HG02870 (cell line): ENCODE results near the gene CTIF.

ENCODE experiments used
- ATAC-seq: cut with Tn5 transposase; IDR thresholded peaks from one replicate; pipeline ENCODE4 v1.9.1; 2021; ENCODE audit warnings: mild to moderate bottlenecking, moderate library complexity; ENCODE audit not compliant: unreplicated experiment

Gene CTIF

DNA sequence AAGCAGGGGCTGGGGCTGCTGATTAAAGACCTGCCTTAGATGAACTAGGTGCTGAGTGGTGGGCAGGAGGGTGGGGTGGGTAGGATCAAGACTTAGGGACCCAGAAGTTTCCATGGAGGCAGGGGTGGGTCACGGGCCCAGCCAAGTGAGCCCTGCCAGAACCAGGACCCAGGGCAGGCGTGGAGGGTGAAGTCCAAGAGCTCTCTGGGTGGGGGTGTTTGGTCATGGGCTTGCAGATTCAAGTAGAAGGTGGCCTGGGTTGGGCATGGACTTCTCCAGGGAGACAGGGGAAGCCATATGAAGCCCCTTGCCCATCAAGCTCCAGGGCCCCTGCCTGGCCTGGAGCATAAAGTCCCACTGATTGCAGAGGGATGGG, 243.1 kb downstream of the CTIF start:
- no peak for ATAC-seq

DNA sequence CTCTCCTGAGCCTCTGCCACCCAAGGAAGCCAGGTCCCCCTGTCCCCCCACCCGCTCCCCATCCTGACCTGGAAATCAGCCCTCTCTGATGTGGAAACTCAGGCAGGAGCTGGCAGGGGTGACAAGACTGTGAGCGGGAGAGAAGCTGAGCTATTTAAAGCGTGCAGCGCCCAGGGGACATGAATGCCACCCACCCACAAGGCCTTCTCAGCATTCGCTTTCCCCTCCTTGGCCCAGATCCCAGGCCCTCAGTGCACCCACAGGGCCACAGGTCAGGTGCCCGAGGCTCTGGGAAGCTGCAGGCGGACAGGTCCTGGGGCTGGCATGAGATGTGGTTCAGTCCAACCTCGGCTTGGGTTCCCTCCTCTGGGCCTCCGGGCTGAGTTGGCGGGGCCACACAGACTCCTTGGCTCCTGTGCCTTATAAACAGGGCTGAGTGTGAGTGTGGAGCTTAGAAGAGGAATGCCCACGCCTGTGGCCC, 243.6 kb downstream of the CTIF start:
- no peak for ATAC-seq

DNA sequence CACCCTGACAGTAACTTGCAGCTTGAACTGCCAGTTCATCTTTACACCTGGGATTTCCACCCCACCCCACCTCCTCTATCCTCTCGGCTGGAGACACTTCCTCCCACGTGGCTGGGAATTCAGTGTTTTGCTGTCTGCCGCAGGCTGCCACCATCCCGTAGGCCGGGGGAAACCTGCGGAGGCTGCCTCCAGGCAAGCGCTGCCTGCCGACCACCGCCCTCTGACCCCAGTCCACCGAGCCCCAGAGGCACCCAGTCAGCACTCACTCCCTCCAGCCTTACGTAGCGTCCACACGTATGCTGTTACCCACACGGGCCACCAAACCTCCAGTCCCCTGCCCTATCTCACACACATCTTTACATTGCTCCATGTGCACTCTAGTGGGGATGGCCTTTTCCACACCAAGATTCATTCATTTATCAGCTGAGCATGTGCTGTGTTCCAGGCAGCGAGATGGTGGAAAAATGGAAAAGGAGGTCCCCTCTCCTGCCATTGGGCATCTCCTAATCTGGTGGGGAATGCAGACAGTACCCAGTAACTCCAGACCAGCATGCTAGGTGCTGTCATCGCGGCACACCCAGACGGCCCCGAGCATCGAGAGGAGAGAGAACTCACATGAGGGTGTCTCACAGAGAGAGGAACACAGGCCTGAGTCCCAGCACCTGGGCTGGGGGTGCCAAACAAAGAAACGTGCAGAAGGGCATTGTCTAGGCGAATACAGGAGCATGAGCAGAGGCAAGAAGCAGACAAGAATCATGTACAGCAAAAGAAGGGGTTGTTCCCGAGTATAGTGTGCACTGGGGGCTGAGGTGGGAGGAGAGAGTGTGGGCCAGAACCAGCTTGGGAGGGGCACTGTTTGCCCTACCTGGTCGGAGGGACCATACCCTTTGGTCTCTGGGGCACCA, 245.0 kb downstream of the CTIF start:
- ATAC-seq: no peak

DNA sequence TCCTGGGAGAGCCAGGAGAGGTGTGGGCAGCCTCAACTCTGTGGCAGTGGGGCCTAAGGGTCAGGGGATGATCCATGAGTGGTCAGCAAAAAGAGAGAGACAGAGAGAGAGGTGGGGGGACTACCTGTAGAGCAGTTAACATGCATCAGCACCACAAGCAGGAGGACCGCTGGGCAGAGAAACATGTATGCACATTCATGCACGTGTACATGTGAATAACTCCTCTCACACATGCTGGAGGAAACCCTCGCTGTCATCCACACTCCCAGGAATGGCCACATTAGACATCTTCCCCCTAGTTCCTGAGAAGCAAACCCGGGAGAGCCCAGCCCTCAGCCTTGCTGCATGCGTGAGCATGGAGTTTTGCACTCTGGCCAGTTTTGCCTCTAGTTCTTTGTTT, 245.8 kb downstream of the CTIF start:
- peak; percentile 17 for ATAC-seq

DNA sequence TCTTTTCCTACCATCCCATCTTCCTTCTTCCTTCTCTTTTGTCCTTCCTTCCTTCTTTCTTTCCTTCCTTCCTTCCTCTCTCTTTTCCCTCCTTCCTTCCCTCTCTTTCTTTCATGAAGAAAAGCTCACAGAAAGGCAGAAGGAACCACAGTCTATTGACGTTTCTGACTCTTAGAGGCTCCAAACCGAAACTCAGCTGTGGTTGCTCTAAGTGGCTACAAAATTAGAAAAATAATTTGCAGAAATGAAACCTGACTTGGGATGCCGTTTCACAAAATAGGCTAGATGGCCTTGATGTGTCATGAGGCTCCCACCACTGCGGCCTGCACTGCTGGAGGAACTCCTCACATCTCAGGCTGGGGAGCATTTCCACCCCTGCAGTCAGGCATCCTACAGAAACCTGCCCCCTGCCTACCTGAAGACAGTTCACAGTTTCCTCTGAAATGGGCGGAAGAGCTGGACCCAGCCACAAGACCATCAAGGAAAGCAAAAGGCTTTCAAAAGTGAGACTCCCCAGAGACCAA, 246.3 kb downstream of the CTIF start:
- peak; percentile 92 for ATAC-seq

DNA sequence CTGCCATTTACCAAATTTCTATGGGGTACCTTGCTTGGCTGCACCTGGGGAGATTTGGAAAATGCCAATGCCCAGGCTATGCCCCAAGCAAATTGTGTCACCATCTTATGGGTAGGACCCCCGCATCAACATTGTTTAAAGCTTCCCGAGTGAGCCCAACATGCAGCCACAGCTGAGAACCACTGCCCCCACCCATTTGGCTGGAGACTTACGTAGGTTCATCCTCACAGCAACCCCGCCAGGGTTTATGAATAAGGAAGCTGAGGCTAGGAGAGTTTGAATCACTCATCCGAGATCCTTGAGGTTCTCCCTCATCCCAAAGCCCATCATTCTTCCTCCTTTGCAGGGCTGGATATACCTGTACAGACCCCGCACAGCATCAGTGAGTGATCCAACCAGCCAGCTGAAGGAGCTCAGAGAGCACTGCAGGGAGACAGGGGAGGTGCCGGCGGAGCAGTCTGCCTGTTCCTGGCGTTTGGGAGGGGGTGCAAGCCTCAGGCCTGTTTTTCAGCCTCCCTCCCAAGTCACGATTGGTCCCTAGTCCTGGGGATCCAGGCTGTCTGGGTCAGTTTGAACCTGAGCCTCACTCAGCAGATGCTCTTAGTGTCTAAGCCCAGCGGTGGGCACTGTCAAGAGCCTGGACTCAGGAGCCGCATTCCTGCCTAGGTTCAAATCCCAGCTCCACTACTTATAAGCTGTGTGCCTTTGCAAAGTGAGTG, 247.1 kb downstream of the CTIF start:
- ATAC-seq: no peak

DNA sequence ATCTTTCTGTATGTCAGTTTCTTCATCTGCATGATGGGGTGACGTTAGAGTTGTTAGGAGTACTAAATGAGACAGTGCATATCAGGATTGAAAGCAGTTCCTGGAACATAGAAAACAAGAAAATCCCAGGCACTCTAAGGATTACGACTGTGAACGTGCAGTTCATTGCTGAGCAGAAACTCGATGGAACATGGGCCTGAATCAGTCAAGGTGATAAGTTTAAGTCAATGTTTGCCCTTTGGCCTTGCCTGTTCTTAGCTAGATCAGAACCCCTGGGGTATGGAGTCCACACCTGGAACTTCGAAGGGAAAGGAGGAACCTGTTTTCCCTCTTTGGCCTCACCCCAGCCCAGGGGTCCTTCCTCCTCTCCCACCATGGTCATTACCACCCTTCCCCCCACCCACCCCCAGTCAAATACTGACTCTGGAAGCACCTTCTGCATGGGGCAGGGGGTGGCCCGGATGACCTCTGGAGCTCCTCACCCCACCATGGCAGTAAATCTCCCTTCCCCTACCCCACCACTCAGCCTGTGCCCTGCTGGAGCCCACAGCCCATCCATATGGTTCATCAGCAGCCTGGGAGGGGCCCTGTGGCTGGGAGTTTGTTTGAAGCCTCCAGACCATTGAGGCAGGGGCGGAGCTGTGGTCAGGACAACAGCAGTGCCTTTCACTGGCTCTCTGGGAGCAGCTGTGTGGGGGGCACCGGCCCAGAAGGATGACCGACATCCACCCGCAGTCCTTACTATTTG, 247.8 kb downstream of the CTIF start:
- no peak for ATAC-seq

DNA sequence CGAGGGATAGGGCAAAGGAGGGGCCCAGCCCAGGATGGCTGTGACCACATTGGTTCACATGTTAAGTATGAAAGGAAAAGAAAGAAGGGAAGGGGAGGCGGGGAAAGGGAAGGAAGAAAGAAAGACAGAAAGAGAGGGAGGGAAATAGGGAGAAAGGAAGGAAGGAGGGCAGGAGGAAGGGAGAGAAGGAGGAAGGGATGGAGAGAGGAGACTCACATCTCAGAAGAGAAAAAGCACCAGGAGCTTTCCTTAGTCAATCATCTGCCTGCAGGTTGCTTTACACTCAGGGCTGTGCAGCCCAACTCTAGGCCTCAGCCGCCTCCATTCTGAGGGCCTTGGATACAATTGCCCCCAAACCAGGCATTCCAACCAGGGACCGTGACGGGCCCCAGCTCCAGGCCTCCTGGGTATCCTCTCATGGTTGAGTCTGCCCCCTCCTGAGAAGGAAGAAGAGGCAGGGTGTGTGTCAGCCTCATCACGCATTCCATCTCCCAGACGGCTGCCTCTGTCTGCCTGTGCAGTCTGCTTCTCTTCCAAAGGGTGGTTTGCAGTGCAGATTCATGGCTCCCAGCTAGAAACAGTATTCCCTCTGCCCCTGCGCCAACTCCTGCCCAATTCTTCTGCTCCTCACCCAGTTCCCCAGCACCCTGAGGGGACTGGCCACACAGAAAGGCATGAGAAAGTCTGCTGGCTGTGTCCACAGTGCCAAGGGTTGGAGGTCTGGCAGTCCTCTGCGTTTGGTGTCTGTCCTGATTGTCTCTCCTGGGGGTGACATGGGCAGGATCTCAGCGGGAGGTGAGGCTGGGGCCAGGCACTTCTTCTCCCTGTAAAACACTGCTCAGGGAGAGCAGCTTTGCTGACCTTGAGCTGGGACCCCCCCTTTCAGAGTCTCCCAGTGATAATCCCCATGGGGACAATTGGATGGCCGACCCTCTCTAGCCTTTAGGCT, 248.6 kb downstream of the CTIF start:
- ATAC-seq: no peak

DNA sequence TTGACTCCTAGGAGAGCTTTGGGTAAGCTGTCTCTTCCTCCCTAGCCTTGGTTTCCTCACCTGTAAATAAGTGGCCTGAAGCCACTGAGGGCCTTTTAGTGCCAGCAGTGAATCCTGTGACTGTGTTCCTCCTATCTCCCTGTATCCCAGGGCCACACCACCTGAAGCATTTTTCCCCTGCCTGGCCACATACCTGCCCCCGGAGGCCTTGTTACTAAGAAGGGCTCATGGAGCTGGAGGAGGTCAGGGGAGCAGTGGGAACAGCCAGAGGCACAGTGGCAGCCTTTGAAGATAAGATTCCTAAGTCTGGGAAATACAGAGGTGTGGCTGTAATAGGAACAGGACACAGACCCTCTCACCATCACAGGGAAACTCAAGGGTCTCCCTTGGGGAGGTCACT, 249.5 kb downstream of the CTIF start:
- no peak for ATAC-seq

DNA sequence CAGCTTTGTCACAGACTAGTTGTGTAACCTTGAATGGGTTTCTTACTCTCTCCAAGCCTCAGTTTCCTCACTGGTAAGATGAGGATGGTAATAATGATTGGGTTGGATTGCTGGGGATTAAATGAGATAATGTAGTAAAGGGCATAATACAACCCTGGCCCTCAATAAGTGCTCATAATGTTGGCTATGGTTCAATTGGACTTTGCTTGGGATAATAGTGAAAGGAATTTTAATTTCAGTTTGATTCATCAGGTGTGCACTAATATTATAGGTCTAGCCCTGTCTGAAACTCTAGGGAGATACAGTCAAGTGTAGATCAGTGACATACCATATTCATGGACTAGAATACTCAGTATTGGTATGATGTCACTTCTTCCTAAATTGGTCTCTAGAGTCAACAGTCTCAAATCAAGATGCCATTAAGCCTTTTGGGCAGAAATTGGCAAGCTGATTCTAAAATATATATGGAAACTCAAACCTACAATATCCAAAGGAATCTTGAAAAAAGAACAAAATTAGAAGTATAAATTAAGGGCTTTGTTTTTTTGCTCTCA, 250.5 kb downstream of the CTIF start:
- no peak for ATAC-seq

DNA sequence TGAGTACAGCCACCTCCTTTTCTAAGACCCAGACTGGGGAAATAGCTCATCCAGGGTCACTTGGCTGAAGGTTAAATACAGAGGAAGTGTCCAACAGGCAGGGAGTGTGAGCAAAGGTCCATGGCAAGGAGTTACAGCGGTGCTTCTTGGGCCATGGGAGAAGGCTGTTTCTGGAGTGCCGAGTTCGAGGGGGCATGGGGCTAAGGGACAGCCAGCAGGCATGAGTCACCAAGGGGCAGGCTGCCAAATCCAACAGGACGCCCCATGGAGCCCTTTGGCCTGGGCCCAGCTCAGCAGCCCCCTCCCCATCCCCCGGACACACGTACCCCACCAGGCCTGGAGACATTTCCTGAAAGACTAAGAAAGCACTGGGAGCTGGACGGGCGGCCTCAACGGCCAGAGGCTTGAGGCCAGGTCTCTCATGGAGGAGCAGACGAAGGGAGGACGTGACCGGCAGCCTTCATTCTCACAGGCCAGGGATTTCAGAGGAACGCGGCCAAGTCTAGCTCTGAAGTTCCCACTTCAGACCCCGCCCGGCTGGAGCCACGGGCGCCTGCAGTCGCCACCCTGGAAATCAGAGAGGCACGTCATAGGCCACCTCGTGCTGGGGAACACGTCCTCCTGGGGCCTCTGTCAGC, 251.5 kb downstream of the CTIF start:
- no peak for ATAC-seq

DNA sequence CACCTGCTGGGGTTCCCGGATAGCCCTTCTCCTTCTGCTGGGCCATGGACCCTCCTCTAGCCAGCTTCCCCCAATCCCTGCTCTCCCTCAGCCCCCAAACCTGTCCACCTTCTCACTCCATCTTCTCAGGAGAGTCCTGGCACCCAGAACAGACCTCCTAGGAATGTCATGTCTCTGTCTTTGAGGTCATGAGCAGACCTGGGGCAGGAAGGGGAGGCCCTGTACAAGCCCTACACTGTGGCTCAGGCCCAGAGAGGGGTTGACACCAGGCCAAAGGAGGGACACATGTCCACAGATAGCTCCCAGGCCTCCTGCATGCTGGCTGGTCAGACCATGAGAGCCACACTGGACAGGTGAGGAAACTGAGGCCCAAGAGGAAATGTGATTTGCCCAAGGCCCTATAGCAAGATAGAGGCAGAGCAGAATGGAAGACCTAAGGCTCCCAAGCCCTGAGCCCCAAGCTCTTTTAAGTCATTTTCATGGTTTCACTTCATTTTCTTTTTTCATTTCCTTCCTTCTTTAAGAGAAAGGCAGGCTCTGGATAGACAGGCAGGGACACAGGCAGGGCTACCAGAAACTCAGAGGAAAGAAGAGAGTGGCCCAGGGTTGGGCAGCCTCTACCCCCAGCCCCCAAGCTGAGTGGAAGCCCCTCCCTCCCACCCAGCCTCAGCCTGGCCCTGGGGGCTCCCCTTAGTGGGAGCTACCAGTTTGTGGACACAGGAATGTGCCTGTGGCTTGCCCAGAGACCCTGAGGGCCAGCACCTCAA, 252.2 kb downstream of the CTIF start:
- no peak for ATAC-seq

DNA sequence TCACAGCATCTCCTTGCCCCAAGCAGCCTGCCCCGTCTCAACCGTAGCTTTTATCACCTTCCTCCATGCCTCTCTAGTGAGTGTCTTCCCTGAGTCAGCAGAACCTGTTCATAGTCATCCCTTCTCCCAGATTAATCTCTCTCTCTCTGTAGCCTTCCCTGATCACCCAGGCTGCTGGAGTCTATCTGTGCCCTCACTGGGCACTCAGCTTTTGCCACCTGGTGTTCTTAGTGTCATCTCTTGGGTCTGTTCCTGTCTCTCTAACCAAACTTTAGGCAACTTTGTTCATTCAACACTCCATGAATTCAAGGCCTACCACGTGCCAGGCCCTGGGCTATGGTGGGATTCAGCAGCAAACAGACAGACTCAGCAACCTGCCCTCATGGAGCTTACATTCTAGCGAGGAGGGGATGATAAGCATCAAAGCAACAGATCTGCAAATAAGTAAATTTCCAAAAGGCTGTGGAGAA, 252.8 kb downstream of the CTIF start:
- ATAC-seq: no peak

DNA sequence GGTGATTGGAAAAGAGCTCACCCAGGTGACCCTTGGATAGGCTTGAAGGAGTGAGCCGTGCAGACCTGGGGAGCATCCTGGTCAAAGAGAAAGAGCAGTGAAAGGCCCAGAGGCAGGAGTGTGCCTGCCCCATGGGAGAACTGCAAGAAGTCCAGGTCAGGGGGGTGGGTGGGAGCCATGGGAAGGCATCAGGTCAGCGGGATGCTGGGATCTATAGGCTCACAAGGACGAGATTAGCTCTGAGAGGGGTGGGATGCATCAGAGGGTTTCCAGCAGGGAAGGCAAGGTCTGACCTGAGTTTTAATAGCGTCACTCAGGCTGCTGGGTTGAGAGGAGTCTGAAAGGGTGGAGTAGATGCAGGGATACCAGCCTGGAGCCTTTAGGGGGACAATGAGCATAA, 253.3 kb downstream of the CTIF start:
- no peak for ATAC-seq

DNA sequence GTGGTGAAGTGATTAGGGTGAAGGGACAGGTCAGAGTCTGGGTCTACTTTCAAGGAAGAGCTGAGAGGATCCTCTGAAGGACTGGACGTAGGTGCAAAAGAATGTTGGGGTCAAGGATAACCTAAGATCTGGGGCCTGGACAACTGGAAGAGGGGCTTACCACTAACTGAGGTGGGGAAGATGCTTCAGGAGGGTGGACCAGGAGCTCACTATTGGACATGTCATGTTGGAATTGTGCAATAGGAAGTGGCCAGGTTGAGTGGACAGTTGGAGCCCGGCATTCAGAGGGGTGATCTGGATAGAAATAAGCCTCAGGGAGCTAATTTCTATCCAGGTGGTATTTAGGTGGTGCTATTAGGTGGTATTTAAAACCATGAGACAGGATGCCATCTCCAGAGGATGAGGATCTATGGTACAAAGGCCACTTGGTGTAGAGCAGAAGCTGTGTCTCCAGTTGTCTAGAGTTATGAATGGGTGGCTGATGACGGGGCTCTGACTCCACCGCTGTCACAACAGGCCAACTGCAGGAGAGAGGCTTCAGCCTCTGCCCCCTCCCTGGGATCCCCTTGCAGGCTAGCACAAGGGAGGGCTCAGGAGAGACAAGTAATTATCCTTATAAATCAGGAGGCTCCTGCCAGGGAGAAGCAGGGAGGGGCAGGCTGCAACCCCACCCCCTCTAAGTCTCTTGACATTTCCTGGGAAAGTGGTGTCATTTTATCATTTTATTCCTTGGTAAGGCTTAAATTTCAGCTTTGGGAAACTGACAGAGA, 254.0 kb downstream of the CTIF start:
- no peak for ATAC-seq

DNA sequence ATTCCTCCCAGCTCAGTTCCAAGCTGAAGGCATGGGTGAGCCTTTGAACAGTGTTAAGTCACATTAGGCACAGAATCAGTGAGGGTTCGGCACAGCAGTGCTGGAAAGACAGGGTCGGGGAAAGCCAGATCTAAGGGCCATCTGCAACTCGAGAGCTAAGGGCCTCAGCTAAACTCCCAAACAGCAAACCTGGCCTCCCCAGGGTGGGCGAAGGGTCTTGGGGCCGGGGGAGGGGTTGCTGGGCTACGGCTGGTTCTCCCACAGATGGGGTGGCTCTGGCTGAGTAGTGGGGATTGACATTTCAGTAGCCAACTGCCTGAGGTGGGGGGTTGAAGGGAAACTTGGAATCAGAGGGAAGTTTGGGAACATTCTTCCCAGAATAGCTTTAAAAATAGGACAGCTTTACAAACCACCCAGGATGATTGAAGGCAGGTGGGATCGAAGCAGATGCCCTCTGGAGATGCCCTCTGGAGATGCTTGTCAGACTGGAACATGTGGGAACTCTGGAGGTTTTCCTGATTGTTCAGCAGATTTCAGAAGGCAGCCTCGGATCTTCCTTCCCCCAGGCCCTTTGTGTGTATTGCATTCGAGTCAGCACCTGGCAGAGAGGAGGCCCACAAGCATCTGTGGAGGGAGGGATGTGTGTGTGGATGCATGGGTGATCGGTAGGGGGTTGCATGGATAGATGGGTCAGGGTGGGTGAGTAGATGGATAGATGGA, 255.6 kb downstream of the CTIF start:
- no peak for ATAC-seq

DNA sequence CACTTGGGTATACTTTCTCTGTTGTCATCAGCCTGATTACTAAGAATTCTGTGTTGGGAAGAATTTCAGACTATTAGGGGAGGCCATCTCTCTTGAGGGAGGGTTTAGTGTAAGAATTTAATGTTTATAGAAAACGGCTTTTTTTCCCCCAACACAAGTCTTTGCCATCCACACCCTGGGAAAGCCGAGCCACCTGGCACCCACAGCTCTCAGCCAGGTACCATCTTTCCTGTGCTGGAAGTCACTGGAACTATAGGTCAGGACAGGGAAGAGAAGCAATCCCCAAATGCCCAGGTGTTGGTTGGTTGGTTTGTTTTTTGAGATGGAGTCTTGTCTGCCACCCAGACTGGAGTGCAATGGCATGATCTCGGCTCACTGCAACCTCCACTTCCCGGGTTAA, 256.9 kb downstream of the CTIF start:
- no peak for ATAC-seq
